ENCODE results near the gene TET2. TPM values are rescaled to one million over a fixed set of nuclear protein-coding genes. Genes with fewer than 3 reads are reported as not detected.

TET2 gene
- 6.7 and 10.9 TPM in 2 replicates for total RNA-seq

DNA sequence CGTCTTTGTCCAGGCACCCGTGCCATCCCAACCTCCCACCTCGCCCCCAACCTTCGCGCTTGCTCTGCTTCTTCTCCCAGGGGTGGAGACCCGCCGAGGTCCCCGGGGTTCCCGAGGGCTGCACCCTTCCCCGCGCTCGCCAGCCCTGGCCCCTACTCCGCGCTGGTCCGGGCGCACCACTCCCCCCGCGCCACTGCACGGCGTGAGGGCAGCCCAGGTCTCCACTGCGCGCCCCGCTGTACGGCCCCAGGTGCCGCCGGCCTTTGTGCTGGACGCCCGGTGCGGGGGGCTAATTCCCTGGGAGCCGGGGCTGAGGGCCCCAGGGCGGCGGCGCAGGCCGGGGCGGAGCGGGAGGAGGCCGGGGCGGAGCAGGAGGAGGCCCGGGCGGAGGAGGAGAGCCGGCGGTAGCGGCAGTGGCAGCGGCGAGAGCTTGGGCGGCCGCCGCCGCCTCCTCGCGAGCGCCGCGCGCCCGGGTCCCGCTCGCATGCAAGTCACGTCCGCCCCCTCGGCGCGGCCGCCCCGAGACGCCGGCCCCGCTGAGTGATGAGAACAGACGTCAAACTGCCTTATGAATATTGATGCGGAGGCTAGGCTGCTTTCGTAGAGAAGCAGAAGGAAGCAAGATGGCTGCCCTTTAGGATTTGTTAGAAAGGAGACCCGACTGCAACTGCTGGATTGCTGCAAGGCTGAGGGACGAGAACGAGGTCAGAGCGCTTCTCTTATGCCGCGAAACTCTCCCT, at the start of gene TET2:
Gene TET2 (plus strand): TSS at position 601 of the 740 bp plus-strand sequence. CDS start 87,067 bp downstream, outside the sequence.

